Colonic mucosa (tissue), 4 donors: ENCODE results near the gene SLIT3. TPM values are rescaled to one million over a fixed set of nuclear protein-coding genes. Genes with fewer than 3 reads are reported as not detected.

Experiments
- DNase-seq: peaks from one replicate; pipeline ENCODE4 v3.0.0-alpha.2; 2020
- H3K27ac ChIP-seq: fragments of 200-600 bp; one replicate; pipeline ENCODE4 v1.8.0; 2021
- H3K27me3 ChIP-seq: fragments of 200-600 bp; one replicate; pipeline ENCODE4 v1.8.0; 2021
- H3K36me3 ChIP-seq: fragments of 200-600 bp; one replicate; pipeline ENCODE4 v1.8.0; 2021
- H3K4me1 ChIP-seq: fragments of 200-600 bp; one replicate; pipeline ENCODE4 v1.8.0; 2021; ENCODE audit warnings: mild to moderate bottlenecking
- H3K4me3 ChIP-seq: fragments of 200-600 bp; one replicate; pipeline ENCODE4 v1.8.0; 2021
- H3K9ac ChIP-seq, 2 donors: one replicate each; pipeline ENCODE4 v1.7.0; 2013; ENCODE audit warnings: control low read depth in 2 of 2, low read depth in 2 of 2, low read length in 2 of 2
- H3K9me3 ChIP-seq: fragments of 200-600 bp; one replicate; pipeline ENCODE4 v1.8.0; 2021
- CTCF ChIP-seq: fragments of 200-600 bp; IDR thresholded peaks from one replicate; pipeline ENCODE4 v1.8.0; 2022; ENCODE audit warnings: antibody characterized with exemption, mild to moderate bottlenecking
- intact Hi-C: fragments of 100-400 bp; cut with DNase I; formaldehyde crosslinking; loops from one replicate; pipeline ENCODE4 v1.14.1; 2022
- total RNA-seq, 2 donors: library from RNA; stranded (reverse); fragmentation: NEBNext Ultra II Directional in 1 of 2; extraction: Animal tissue kit (Norgen Biotek cat#: 25700) in 1 of 2; gene quantifications; one replicate each; pipeline ENCODE4 v1.2.1, GENCODE V29; 2021
- donor health status: healthy.
- donor health status: DM: no; HTN: no; CAD: no.
- donor health status: DM: no; HTN: no; CAD: no.

SLIT3 gene
- total RNA-seq, 2 donors from 2014 or later: 3.4 to 7.6 TPM

GRCh38 chr5:169294621-169295020 is 6.3 kb downstream of the SLIT3 start:
- H3K27ac ChIP-seq: no peak overlapping the region
- H3K9ac ChIP-seq: no peak overlapping the region
- no peak for TF ChIP-seq CTCF
- DNase-seq: no peak
- peaks cover under 1% of the 10 kb centered on the region for H3K27me3 ChIP-seq
- intact Hi-C loops: no loop called here
- H3K4me3 ChIP-seq: no peak overlapping the region
- H3K36me3 ChIP-seq: no peaks in the 10 kb centered on the region
- no peaks in the 10 kb centered on the region for H3K9me3 ChIP-seq
- no peaks in the 10 kb centered on the region for H3K4me1 ChIP-seq

GRCh38 chr5:169291877-169292276 is 9.1 kb downstream of the SLIT3 start:
- DNase-seq: no peak
- no peaks in the 10 kb centered on the region for H3K4me1 ChIP-seq
- intact Hi-C loops: no loop called here
- H3K4me3 ChIP-seq: no peak overlapping the region
- no peaks in the 10 kb centered on the region for H3K9me3 ChIP-seq
- no peak overlapping the region for H3K9ac ChIP-seq
- no peaks in the 10 kb centered on the region for H3K36me3 ChIP-seq
- TF ChIP-seq CTCF: no peak
- H3K27me3 ChIP-seq: no peaks in the 10 kb centered on the region
- H3K27ac ChIP-seq: no peak overlapping the region

GRCh38 chr5:169290895-169291294 is 10.0 kb downstream of the SLIT3 start:
- Histone ChIP-seq H3K27ac (no peak overlapping the region), H3K36me3 (no peaks in the 10 kb centered on the region), H3K27me3 (no peaks in the 10 kb centered on the region), H3K9me3 (no peaks in the 10 kb centered on the region), H3K4me1 (no peaks in the 10 kb centered on the region), H3K4me3 (no peak overlapping the region), H3K9ac (no peak overlapping the region)
- intact Hi-C loops: no loop called here
- DNase-seq: no peak
- TF ChIP-seq CTCF: no peak

GRCh38 chr5:169289520-169289919 is 11.4 kb downstream of the SLIT3 start:
- Histone ChIP-seq H3K9me3 (no peaks in the 10 kb centered on the region), H3K4me3 (no peak overlapping the region), H3K4me1 (no peaks in the 10 kb centered on the region), H3K9ac (no peak overlapping the region), H3K36me3 (no peaks in the 10 kb centered on the region), H3K27me3 (no peaks in the 10 kb centered on the region), H3K27ac (no peak overlapping the region)
- DNase-seq: no peak
- intact Hi-C loops: no loop called here
- TF ChIP-seq CTCF: no peak

- no peak overlapping the region for H3K27ac ChIP-seq
- no peaks in the 10 kb centered on the region for H3K4me1 ChIP-seq
- TF ChIP-seq CTCF: no peak
- no peaks in the 10 kb centered on the region for H3K36me3 ChIP-seq
- H3K9me3 ChIP-seq: no peaks in the 10 kb centered on the region
- H3K27me3 ChIP-seq: no peaks in the 10 kb centered on the region
- no peak overlapping the region for H3K9ac ChIP-seq
- intact Hi-C loops: no loop called here
- DNase-seq: no peak
- H3K4me3 ChIP-seq: no peak overlapping the region
These were observed 12.6 kb downstream of the SLIT3 start for GRCh38 chr5:169288066-169288930.
